DMS79 treated with DMSO at 0.1 percent for 48 hours (cell line): ENCODE data around the gene NEMF.
"Not testable (repeated sequence)": the region's sequence is repeated elsewhere in the genome, so short reads cannot be mapped to it uniquely, and the experiment has no call there.

ENCODE experiments used
- DNase-seq: peaks from one replicate; lab custom pipeline; 2025; lab: John Stamatoyannopoulos, UW

The NEMF gene

DNA sequence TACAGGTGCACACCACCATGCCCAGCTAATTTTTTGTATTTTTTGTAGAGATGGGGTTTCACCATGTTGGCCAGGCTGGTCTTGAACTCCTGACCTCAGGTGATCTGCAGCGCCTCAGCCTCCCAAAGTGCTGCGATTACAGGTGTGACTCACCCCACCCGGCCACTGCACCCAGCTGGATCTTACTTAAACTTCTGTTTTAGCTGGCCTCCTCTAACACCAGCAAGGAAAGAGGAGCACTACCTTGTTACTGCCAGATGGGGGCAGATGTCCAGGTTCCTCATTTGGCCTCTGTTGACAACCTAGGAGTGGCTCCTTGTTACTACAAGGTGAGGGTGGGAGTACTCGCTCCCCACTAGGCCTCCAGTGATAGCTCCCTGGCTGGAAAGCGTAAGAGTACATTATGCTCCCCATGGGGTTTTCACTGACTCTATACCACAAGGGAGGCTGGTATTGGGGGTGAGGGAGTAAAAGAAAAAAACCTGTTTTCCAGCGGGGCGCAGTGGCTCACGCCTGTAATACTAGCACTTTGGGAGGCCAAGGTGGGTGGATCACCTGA is 27.1 kb upstream of the NEMF start:
- peak; percentile 73 for DNase-seq

DNA sequence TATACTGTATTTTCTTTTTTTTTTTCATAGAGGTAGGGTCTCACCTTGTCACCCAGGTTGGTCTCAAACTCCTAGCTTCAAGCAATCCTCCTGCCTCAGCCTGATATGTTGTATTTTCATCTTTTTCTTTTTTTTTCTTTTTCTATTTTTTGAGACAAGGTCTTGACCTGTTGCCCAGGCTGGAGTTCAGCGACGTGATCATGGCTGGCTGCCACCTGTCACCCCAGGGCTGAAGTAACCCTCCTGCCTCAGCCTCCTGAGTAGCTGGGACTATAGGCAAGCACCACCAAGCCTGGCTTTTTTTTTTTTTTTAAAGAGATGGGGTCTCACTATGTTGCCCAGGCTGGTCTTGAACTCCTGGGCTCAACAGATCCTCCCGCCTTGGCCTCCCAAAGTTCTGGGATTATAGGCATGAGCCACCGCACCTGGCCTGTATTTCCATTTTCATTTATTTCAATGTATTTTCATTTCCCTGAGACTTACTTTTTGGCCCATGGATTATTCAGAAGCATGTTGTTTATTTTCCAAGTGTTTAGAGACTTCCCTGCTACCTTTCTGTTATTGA is 24.1 kb upstream of the NEMF start:
- DNase-seq: no peak

DNA sequence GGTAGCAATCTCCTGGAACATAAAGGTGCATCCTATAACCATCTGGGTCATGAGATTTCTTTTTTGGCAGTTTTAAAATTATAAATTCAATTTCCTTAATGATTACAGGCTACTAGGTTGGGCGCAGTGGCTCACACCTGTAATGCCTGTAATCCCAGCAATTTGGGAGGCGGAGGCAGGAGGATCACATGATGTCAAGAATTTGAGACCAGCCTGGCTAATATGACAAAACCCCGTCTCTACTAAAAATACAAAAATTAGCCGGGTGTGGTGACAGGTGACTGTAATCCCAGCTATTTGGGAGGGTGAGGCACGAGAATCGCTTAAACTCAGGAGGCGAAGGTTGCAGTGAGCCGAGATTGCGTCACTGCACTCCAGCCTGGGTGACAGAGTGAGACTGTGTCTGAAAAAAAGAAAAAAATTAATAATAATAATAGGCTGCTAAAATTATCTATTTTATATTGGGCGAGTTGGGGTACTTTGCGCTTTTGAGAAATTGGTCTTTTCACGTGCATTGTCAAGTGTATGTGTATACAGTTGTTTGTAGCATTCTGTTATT is 23.1 kb upstream of the NEMF start:
- DNase-seq: no peak

DNA sequence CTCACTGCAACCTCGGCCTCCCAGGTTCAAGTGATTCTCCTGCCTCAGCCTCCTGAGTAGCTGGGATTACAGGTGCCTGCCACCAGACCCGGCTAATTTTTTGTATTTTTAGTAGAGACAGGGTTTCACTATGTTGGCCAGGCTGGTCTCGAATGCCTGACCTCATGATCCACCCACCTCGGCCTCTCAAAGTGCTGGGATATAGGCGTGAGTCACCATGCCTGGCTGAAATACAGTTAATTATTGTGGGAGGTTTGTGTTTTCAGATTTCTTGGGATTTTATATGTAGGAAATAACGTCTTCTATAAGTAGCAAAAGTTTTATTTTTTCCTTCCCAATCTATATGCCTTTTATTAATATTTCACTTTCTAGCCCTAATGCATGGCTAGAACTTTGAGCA is 21.0 kb upstream of the NEMF start:
- not testable (repeated sequence) for DNase-seq

DNA sequence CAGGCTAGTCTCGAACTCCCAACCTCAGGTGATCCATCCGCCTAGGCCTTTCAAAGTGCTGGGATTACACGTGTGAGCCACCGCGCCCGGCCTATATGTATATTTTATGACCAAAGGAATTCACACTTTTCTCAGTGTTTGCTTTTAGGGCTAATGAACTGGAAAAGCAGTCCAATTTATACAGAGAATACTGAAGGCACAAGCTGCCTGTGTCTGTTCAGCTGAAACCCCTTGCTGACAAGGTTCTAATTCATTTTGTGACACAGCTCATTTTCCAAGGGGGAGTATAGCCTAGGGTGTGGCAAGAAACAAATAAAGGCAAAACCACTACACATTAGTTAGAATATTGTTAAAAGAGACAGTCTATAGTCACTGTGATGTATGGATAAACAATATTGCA is 18.3 kb upstream of the NEMF start:
- DNase-seq: no peak

DNA sequence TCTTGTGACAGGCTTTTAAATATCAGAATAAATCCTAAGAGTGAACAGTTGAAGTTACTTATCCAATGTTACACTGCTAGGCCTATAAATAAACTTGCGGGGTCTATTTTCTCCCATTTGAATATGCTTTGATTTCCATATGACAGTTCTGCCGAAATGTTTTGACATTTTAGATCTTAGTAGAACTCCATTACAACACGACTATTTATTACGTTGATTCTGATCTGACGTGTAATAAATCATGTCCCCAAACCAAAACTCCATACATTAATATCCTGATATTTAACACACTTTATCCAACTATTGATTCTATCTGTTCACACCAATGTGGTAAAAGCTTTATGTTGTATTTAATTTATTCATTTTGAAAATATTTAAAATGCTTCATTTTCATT is 16.1 kb upstream of the NEMF start:
- no peak for DNase-seq

DNA sequence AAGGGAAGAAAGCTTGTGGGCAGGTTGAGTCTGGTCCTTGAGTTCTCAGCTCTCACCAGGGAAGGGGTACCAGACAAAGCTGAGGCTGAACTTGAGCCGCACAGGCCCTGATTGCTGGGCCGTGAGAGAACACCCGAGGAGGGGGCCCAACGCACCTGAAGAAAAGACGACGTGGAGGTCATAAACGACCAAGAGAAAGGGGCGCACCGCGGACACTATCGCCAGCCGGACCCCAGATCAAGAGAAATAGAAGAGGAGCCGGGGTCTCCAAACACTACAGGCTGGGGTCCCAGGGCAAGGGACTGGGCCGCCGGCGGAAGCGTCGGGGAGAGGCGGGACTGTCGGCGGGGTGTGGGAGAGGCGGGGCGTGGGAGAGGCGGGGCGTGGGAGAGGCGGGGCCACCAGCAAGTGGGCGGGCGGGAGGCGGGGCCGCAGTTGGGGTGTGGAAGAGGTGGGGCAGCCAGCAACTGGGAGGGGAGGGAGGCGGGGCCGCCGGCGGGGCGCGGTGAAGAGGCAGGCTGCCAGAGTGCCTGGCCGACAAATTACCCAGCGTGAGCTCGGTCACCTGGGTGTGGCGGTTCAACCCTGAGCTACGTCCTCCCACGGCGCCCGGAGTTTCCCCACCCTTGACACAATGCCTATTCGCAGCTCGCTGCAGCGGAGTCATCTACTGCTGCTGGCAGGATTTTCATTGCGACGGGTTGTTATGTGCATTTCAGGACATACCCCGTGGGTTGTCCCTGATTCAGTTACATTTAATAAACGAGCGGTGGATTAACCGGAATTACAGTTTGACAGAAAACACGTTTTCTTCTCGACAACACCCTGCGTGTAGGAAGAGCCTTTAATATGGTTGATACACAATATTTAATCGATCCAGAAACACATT is 15.5 kb upstream of the NEMF start:
- peak; percentile 97 for DNase-seq

DNA sequence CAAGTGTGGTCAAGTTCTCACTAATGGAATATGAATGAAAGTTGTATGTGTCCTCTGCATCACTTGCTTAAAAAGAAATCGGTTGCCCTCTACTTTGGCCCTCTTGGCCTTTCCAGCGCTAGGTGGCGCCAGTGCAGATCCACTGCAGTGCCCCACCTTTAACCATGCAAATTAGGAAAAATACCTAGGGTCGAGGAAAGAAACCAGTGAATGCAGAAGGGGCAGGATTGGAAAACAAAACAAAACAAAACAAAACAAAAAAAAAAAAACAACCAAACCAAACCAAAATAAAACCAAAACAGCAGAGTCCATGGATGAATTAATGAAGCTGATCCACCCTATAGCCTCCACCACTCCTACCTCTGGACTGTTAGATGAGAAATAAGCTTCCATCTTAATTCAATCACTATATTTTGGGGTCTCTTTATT is 12.9 kb upstream of the NEMF start:
- peak; percentile 81 for DNase-seq

DNA sequence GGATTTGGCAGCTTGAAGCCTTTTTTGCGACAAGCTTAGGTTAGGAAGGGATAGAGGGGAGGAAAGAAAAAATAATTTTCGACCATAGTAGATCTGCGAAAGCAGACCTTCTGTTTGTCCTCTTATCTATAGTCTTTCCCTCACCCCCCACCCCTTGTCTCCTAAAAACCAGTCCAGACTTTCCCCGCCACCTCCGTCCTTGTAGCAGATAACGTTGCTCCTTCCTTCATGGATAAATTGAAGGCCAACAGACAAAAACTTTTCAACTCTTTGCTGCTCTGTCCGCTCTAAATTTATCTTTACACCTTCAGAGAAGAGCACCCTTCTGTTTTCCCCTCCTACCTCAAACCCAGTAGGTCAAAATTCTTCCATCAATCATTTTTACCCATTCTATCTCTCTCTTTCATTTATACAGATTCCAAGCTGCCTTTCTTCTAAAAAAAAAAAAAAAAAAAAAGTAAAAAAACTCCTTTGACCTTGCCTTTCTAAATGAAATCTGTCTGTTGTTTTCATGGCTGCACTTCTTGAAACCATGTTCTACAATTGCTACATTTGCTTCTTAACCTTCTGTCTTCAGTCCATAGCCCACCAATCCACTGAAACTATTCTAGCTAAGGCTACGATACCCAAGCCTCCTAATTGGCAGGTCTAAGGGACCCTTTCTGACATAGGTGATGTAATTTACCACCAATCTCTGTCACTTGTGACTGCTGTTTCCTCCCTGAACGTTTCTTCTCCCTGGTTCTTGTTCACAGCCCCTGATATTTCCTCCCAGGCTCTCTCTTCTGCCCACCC is 11.1 kb upstream of the NEMF start:
- DNase-seq: peak; percentile 52

DNA sequence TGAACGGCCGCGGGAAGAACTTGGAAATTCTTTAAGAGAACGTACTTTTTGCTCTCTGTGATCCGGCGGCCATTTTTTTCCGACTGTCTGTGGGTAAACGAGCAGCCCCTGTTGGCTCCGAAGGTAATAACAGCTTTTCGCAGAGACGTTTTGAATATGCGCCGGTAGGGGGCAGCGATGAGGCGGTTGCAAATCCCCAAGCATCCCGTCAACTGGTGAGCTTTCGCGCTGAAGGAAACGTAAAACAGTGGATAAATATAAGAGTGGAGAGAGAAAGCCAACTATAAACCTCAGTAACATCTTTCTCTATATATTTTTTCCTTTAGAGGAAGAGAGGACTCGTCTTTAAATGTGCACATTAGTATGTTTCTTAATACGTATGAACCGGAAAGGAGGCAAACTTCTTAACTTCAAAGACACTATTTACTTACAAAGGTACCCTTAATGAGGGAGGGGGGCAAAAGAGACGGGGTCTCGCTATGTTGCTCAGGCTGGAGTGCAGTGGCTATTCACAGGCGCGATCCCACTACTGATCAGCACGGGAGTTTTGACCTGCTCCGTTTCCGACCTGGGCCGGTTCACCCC is 9.6 kb upstream of the NEMF start:
- DNase-seq: peak; percentile 94

DNA sequence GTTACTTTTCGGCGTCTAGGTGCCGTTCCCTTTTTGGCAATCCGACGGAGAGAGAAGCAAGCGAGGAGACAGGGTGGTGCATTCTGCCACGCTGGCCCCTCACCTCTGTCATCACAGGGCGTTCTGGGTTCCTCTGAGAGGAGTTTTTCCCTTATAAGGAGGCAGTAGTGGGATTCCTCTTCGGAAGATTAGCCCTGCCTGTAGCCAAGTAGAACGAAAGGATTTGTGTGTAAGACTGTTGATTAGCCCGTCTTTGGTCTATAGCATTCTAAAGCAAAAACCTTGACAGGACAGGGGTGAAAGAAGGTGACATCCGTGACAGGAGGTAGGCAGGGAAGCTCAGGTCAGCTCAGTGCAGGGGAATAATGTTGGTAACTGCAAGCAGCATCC is 9.1 kb upstream of the NEMF start:
- DNase-seq: no peak

DNA sequence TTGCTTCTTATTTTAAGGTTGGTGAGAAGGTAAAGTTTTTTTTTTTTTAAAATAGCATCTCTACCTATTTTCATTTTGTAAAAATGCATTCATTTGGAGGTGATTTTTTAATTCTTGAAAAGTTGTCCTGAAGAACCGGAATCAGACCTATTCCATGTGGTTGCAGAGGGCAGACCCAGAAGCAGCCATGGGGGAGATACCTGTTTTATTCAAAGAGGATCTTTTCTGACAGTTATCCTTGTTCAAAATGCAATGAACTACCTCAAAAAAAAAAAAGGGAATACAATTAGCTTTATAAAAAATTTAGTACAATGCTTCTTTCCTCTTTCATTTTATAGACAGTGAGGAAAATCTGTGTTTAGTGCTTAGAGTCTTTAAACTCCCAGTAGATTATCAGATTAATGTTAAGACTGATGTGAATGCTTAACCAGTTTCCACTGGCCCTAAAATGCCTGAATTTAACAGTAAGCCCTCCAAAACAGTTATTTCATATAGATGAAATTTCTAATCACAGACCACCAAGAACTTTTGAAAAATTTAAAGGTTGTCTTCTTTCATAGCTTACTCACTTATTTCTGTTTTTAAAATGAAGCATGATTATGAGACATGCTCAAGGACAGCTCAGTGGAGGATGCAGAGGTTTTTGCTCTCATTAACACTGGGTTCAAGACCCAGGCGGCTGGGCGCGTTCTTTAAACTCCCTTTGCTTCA is 8.6 kb upstream of the NEMF start:
- no peak for DNase-seq

DNA sequence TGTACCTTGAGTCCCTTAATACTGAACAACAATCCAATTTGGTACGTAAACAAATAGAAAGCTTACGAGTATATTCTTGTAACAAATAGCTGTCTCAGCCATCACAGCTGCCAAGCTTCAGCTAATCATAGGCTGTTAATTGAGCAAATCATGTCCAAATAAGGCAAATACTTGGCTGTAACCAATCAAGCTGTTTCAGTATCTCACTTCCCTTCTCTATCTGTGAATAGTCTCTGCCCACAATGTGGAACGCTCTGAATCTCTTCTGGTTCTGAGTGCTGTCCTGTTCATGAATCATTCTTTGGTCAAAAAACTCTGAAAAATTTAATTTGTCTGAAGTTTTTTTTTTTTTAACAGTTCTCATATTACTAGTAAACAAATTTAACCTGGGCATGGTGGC is 5.8 kb upstream of the NEMF start:
- DNase-seq: no peak

DNA sequence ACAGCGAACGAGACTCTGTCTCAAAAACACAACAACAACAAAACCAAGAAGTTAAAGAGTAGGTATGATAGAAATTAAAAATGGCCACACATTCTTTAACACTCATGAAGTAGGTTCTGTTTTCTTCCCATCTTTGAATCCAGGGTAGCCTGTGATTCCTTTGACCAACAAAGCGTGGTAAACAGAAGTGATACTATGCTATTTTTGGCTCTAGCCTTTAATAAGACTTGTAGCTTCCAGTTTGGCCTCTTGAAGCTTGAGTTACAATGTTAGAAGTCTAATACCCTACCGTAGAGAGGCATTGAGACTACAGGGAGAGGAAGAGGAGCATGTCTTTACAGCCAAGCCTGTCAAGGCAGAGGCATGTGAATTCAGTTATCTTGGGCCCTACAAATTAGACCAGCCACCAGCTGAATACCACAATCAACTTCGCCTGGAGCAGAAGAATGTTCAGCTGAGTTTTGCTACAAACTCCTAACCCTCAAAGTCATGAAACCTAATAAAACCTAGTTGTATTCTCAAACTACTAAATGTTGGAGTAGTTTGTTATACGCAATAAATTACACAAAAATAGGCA is 4.9 kb upstream of the NEMF start:
- no peak for DNase-seq

DNA sequence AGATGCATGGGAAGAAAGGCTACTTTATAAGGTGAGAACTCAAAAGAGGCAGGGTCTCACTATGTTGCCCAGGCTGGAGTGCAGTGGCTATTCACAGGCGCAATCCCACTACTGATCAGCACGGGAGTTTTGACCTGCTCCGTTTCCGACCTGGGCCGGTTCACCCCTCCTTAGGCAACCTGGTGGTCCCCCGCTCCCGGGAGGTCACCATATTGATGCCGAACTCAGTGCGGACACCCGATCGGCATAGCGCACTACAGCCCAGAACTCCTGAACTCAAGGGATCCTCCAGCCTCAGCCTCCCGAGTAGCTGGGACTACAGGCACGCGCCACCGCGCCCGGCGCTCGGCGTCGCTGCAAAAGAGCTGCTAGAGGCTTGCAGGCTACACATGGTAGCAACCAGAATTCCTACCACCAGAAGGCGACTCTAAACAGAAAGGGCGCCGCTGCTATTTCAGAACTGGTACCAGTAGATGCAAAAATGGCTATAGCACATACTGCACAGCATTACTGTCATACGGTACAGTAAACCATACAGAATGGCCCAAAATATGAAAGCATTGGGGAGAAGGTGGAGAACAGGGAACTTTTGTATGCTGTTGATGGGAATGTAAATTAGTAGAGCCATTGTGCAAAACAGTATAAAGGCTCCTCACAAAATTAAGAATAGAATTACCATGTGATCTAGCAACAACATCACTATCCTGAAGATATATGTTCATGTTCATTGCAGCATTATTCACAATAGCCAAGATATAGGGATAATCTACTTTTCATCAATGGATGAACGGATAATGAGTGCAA is 1.2 kb upstream of the NEMF start:
- DNase-seq: peak; percentile 79

DNA sequence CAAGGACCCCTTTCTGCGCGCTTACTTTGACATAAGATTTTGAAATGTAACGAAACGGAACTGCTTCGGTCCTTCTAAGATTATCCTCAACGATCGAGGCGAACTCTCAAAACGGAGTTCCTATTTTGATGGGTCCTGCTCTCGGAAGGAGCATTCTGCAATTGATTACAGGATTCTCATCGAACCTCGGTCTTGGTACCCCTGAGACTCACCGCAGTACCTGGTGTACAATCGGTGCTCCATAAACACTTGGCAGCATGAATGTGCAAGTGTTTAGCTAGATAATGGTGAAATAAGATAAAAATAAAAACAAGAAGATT is 530 bp upstream of the NEMF start:
- no peak for DNase-seq

DNA sequence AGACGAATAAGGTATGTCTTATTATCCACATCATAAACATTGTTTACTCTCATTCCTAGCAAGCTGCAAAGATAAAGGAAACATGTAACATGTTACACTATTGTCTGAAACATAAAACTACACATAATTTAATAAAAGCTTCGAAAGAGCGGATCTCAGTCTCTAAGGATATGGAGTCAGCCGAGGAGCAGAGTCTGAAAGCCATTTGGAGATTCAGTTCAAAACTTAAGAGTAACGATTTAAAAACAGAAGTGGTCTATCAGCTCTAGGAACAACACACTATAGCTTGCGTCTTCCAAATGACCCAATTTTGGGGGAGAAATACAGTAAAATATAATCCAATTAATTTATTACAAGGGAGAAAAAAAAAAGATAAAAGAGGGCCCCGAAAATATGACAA is 775 bp downstream of the NEMF start:
- peak; percentile 44 for DNase-seq

DNA sequence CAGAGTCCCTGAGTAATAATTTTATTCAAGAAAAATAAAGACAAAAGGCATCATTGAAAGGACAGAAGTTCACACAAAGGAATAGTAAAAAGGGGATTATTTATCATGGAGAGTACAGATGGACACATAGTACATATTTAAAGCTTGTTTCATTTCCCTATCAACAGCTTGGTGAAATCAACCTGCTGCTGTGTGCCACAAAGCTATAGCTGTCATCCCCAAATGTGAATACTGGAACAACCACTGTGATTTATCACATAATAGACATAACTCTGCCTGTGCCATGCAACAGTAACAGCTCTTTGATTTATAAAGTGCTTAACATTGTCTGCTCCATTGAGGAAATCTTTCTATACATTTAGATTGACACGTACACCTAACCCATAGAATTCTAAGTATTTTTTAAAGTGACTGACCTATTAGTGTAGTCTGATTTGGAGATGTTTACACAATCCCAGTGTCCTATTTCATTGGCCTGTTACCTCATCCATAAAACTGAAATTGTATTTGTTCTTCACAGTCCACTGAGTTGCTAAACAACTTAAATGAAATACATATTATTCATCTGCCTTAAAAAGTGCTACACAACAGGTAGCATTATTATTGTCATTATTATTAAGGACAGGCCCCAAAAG is 3.3 kb downstream of the NEMF start:
- peak; percentile 21 for DNase-seq

DNA sequence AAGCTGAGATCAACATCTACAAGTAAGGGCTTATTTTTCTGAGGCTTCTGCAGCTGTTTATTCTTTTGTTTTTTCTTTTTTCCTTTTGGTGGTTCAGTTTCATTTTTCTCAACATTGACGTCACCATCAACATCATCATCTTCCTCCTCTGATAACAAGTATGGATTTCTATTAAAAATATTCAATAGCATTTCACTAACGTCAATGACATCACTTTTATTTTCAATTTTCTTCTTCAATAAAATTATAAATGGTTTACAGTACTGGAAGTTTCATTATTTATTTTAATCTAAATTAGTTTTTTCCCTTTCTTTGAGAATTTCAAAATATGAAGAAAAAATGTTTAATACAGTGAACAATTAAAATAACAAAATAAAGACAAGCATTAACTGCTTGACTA is 23.9 kb downstream of the NEMF start:
- DNase-seq: no peak

DNA sequence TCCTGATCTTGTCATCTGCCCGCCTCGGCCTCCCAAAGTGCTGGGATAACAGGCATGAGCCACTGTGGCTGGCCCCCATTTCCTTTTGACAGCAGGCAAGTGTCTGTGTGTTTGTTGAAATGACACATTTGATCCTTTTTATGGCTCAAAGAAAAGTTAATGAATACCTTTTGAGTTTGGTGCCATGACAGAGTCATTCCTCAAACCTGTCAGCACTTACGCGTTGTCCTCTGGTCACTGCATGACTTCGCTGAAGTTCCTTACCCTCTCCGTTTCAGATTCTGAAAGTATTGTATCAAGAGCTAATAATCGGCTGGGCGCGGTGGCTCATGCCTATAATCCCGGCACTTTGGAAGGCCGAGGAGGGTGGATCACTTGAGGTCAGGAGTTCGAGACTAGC is 32.4 kb downstream of the NEMF start:
- DNase-seq: no peak
